GM10847 (cell line): ENCODE measurements around the gene PGM1.

Experiments
- POLR2A ChIP-seq: IDR thresholded peaks from 2 replicates; pipeline ENCODE4 v1.6.1; 2011; ENCODE audit not compliant: insufficient read length; ENCODE audit errors: extremely low read depth

The PGM1 gene

GRCh38 chr1:63599799-63600198, 6.6 kb downstream of the PGM1 start:
- no peak for TF ChIP-seq POLR2A

DNA sequence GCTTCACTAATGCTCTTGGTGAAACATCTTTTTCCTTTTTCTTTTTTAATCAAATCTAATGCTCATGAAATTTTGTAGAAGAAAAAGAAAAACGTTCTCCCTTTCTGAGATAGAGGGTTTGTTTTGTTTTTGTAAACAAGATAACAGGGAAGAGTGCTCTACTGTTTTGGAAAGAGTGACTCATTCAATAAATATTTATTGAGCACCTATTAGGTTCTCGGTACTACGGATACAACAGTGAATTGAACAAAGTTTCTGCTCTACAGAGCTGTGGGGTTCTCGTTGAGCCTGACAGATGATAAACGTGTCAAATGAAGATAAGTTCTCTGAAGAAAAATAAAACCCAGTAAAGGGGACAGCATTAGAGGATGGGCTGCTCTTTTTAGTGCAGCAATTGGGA, 7.0 kb downstream of the PGM1 start:
- TF ChIP-seq POLR2A = no peak

GRCh38 chr1:63601061-63601460, 7.8 kb downstream of the PGM1 start:
- TF ChIP-seq POLR2A = no peak

GRCh38 chr1:63601463-63601862, 8.3 kb downstream of the PGM1 start:
- no peak for TF ChIP-seq POLR2A

- TF ChIP-seq POLR2A = no peak
Observed at GRCh38 chr1:63601912-63602311, 8.7 kb downstream of the PGM1 start.

DNA sequence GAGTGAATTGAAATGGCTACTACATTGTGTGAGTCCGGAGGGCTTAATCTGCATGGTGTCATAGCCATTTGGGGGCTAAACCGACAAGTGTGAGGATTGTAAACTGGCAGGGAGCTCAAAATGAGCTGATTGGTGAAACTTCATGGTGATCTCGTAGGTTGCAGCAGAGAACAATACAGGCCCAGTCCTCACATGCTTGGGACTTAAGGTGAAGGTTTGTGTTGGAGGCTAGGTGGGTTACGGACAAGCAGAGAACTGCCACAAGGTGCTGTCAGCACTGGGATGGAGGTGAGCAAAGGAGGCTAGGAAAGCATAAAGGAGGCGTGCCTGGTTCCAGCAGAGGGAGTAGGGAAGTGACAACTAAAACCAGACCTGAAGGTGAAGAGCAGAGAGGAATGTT, 9.4 kb downstream of the PGM1 start:
- TF ChIP-seq POLR2A = no peak

DNA sequence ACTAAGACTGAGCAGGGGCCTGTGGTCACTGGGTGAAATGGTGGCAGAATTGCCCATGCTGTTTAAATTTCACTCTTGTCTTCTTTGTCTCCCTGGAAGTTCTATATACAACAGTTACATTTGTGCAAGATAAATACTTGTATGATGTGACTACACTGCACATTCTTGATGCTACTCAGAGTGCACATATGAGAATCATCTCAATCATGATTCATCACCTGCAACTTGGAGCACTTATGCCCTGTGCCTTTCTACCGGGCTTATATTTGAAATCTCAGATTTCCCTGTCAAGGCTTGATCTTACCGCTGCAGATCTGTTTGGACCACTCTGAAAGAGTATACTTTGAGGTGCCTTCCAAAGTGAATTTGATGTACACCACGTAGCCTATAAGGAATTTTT, 10.6 kb downstream of the PGM1 start:
- TF ChIP-seq POLR2A = no peak

DNA sequence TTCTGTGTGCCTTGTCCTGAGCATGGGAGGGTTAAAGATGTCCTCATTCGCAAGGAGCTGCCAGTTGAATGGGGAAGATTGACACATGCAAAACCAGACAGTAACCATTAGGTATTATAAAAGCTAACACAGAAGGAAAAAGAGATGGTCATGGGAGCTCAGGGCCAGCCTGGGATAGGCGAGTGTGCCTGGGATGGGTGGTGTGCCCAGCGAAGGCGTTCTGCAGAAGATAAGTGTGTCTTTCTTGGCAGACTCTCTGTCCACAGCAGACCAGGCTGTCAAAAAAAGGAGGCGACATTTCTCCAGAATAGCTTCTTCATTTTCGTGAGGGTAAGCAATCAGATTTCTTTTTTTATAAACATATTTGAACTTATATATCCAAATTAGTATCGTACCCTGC, 14.1 kb downstream of the PGM1 start:
- no peak for TF ChIP-seq POLR2A

DNA sequence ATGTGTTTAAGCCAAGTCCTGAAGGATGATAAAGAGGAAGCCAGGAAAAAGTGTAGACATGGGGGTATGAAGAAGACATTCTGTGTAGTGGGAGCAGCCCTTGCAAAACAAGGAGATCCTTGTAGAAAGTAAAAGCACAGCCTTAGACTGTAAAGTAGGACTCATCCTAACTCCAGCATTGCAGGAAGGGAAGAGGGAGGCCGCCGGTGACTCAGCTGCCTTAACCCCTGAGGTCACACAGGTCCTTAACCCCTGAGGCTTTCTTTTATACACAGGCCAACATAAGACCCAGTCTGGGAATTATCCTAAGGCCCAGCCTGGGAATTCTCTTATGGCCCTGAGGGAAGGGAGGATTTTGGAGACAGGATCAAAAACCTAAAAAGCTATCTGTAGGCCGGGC, 18.0 kb downstream of the PGM1 start:
- no peak for TF ChIP-seq POLR2A

DNA sequence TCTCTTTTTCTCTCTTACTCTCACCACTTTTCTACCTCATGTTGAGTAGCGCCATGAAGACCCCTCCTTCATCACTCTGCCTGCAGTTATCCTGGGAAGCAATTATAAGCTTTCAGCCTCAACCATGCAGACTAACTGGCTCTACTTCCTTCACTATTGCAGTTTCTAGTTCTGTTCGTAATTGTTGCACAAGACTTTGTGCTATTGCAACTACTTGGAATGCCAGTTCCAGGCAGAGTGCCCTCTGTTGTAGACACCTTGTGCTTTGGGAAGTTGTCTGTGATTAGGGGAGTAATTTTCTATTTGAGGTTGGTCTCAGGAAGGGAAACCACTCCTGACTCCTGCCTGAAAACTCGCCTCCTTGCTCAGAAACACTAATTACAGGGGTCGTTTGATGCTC, 19.4 kb downstream of the PGM1 start:
- TF ChIP-seq POLR2A = no peak

DNA sequence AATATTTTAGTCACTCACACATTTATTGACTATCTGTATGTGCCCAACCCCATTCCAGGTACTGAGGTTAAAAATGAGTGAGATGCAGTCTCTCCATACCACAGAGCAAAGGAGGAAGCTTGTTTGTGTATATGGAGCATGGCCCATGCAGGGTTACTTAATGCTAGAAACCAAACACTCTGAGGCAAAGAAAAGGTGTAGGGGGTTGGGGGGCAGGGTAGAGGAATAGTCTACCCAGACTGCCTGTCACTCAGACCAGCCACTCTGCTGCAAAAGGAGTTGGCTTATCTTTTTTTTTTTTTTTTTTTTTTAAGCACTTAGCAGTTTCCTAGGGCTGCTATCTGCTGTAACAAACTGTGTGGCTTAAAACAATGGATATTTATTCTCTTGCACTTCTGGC, 19.8 kb downstream of the PGM1 start:
- no peak for TF ChIP-seq POLR2A

GRCh38 chr1:63615768-63616420, 22.7 kb downstream of the PGM1 start:
- no peak for TF ChIP-seq POLR2A

DNA sequence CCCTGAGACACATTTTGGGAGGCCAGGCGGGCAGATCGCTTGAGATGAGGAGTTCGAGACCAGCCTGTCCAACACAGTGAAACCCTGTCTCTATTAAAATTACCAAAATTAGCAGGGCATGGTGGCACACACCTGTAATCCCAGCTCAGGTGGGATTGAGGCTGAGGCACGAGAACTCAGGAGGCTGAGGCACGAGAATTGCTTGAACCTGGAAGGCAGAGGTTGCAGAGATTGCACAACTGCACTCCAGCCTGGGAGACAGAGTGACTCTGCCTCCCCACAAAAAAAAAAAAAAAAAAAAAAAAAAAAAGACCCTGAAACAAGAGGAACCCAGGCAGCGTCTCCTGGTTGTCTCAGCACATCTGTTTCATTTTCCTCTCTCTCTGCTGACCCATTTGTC, 24.2 kb downstream of the PGM1 start:
- no peak for TF ChIP-seq POLR2A

- TF ChIP-seq POLR2A = no peak
Observed at GRCh38 chr1:63618011-63618410, 24.8 kb downstream of the PGM1 start.

GRCh38 chr1:63619558-63619957, 26.3 kb downstream of the PGM1 start:
- no peak for TF ChIP-seq POLR2A

GRCh38 chr1:63620671-63621070, 27.5 kb downstream of the PGM1 start:
- no peak for TF ChIP-seq POLR2A

DNA sequence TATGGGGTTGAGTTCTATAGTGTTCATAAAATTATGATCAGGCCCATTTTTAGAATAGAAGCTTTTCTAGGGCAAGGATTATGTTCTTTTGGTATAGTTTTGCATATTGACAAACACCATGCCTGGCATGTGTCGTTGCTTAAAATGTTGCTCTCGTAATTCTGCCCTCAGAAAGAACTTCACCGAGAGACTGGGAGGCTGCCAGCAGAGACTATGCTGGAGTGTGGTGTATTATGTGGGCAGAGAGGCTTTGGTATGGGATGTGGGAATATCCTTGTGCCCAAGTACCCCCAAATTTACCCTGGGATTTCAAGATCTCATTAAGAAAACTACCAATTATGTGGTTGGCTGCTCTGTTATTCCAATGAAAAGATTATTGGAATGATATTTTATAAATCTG, 27.9 kb downstream of the PGM1 start:
- no peak for TF ChIP-seq POLR2A
